HL-60/S4 treated with retinoic acid at 250 ng/mL for 4 days and 3 days (cell line): Measurements from ENCODE around the gene EZH1.
"Not testable (repeated sequence)": the region's sequence is repeated elsewhere in the genome, so short reads cannot be mapped to it uniquely, and the experiment has no call there.

Source experiments
- in situ Hi-C: fragments of 300-500 bp; cut with MboI; formaldehyde crosslinking; loops from 2 replicates; pipeline ENCODE4 v1.7.0; 2022; ENCODE audit warnings: low sequenced_read_pairs

EZH1 gene

DNA sequence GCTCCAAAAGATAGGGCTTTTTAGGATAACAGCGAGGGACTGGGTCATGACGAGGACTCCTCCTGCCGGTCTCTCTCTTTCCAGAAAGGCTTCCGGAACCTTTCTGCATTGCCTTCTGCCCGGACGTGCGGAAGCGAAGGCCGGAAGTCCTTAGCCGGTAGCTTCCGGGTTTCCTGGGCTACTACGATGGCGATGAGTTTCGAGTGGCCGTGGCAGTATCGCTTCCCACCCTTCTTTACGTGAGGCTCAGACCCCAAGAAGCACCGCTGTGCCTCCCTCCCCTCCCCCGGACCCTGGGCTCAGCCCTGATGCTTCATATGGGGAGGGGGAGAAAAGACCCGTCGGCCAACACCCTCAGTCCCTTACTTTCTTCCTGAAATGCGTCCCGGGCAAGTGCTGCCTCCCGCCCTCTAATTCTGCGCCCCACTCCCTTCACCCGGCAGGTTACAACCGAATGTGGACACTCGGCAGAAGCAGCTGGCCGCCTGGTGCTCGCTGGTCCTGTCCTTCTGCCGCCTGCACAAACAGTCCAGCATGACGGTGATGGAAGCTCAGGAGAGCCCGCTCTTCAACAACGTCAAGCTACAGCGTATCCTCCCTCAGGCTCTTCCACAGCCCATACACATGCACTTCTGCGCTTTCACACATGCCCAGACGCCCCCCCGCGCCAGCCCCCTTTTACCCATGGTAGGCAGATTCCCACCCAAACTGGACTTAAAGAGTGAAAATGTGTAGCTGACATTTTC is 28.6 kb upstream of the EZH1 start, which contains the start of gene VPS25:
Gene VPS25, plus strand, starts transcription at position 160 of the 746 bp plus-strand sequence. Its CDS starts 27 bp downstream, at position 187.
- in situ Hi-C loops = no loop called here

DNA sequence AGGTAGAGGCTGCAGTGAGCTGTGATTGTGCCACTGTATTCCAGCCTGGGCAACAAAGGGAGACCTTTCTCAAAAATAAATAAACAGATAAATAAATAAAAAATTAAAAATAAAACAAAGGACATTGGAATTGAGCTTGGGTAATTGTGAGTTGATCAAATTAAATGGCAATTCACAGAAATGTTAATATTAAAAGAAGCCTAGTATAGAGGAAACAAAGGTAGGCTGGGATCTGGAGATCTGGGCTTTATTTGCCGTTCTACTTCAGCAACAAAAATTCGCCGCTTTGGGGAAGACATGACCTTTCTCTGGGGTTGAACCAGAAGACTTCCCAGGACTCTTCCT is 28.1 kb upstream of the EZH1 start:
- in situ Hi-C loops = no loop called here

DNA sequence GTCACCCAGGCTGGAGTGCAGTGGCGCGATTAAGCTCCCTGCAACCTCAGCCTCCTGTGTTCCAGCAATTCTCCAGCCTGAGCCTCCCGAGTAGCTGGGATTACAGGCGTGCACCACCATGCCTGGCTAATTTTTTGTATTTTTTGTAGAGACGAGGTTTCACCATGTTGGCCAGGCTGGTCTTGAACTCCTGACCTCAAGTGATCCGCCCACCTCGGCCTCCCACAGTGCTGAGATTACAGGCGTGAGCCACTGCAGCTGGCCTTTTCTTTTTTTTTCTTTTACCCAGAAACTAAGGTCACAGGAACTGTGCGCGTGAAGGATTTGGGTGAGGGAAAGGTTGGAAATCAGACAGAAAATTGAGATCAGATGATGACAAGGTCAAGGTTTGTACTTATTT is 25.1 kb upstream of the EZH1 start:
- in situ Hi-C loops = not testable (repeated sequence)

DNA sequence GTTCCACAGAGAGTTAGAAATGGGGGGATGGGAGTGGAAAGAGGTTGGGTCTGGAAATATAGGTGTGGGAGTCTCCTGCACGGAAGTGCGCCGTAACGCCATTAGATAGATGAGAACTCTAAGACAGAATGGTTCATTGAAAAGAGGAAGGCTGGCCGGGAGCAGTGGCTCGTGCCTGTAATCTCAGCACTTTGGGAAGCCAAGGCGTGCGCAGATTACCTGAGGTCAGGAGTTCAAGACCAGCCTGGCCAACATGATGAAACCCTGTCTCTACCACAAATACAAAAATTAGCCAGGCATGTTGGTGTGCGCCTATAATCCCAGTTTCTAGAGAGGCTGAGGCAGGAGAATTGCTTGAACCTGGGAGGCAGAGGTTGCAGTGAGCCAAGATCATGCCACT is 23.2 kb upstream of the EZH1 start:
- in situ Hi-C loops = not testable (repeated sequence)

DNA sequence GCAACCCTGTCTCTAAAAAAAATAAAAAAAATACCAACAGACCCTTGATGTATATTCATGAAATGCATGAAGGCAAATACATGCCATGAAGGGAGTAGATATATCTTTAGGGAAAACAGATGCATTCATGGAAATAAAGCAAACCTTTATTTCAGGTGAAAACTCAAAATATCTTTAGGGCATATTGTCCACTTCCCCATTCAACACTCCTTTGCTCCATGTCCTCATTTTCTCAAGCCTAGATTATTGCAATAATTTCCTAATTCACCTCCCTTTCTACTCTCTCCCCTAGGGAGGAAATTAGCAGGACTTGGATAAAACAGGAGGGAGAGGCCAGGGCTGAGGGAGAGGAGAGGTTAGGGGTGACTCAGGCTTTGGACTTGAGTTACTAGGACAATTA is 22.7 kb upstream of the EZH1 start:
- in situ Hi-C loops = no loop called here

DNA sequence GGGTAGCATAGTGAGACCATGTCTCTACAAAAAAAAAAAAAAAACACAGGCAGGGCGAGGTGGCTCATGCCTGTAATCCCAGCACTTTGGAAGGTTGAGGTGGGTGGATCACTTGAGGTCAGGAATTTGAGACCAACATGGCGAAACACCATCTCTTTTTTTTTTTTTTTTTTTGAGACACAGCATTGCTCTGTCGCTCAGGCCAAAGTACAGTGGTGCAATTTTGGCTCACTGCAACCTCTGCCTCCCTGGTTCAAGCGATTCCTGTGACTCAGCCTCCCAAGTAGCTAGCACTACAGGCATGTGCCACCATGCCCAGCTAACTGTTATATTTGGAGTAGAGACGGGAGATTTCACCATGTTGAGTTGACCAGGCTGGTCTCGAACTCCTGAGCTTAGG is 21.3 kb upstream of the EZH1 start:
- in situ Hi-C loops = no loop called here

DNA sequence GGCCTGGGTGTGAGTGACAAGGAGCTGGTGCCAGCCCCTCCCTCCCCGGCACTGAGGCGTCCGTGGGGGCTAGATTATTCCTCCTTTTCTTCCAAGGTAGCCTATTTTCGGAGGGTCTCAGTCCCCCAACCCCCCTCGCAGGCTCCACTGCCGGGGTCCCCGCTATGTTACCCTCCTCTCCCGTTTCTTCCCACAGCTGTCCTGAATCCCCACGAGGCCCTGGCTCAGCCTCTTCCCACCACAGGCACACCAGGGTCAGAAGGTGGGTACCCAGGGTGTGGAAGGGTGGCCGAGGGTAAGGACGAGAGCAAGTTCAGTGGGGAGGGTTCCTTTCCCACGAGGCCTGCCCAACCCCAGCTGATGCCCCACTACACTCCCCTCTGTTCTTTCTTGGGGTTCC is 16.8 kb upstream of the EZH1 start:
- in situ Hi-C loops = no loop called here

DNA sequence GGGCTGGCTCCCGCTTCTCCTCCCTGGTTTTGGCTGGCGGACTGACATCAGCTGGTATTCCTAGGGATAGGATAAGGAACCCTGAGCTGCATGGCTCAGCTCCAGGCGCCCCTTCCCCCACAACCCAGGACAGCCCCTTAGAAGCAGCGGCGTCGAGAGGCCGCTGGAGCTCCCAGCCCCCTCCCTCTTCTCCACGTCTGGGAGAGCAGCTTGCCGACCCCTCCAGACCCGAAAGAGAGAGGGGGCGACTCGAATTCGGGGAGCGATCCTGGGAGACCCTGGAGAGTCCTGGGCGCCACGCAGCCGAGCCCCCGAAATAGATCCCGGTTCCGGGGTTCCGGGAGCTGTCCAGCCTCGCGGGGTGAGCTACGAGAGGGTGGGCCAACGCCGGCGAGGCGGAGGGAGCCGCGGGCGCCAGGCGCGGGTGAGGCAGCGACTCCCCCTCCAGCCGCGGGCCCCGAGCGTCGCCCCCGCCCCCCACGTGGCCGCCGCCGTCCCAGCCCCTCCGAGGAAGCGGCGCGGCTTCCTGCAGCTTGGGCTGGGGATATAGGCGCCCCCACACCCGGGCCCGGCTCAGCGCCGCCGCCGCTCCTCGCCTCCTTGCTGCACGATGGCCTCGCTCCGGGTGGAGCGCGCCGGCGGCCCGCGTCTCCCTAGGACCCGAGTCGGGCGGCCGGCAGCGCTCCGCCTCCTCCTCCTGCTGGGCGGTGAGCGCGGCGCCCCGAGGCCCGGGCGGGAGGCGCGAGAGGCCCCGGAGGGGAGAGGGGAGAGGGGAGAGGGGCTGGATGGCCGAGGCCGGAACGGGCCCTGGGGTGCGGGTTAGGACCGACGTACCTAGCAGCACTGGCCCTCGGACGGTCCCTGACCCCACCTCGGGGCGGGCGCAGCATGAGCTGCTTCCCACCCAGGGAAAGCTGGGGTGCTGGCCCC is 16.1 kb upstream of the EZH1 start, which contains the start of gene RAMP2:
Gene RAMP2, plus strand, starts transcription at position 576 of the 930 bp plus-strand sequence. Its CDS starts 35 bp downstream, at position 611.
- in situ Hi-C loops = no loop called here

DNA sequence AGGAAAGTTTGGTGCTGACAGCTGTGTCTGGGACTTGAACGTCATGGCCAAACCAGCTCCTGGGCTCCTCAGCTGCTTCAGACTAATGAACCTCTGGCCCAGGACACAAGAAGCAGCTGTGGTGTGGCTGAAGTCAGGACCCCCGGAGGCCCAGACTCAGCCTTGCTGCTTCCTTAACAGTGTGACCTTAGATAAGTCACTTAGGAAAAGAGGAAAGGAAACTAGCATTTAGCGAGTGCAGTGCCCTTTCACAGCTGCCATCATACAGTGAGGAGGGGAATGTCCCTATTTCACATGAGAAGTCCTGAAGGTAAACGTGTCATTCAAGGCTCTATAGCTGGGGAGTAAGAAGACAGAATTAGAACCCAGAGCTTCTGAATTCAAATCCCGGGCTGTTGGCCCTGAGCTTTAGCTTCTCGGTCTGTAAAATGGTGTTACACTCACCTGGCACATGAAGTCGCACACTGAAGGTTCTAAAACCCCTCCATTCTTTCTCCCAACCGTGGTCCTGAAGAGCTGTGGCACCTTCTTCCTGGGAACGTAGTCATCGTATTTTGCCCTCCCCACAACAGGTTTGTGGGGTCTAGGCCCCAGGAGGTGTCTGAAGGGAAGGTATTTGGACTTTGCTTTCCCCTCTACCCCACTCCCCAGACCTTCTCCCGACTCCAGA is 15.3 kb upstream of the EZH1 start:
- in situ Hi-C loops = no loop called here

DNA sequence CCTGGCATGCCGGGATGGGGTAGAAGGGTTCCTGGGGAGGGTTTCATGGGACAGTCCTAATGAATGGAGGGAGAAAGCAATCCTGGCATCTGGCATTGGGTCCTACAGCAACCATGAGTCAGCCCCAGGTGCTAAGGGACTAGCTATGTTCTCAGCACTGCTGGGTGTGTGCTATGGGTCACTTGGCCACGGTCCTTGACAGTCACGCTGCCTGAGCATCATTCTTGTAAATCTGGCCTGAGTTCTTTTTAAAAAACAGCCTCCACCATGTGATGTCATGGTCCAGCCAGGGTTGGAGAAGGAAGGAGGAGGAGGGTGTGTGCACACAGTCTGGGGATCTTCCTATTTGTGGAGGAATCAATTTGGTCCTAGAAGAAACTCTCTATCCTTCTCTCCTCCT is 9.9 kb upstream of the EZH1 start:
- in situ Hi-C loops = no loop called here

DNA sequence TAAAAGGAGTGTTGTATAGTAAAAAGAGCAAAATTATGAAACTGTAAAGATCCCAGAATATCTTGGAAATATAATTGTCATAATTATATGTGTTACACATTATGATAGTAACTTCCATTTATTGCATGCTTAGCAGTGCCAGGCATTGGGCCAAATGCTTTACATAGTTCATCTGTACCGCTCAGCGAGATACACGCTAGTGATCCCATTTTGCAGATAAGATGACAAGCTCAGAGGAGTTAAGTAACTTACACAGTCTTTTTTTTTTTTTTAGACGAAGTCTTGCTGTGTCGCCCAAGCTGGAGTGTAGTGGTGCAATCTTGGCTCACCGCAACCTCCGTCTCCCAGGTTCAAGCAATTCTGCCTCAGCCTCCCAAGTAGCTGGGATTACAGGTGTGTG is 6.8 kb upstream of the EZH1 start:
- in situ Hi-C loops = no loop called here

DNA sequence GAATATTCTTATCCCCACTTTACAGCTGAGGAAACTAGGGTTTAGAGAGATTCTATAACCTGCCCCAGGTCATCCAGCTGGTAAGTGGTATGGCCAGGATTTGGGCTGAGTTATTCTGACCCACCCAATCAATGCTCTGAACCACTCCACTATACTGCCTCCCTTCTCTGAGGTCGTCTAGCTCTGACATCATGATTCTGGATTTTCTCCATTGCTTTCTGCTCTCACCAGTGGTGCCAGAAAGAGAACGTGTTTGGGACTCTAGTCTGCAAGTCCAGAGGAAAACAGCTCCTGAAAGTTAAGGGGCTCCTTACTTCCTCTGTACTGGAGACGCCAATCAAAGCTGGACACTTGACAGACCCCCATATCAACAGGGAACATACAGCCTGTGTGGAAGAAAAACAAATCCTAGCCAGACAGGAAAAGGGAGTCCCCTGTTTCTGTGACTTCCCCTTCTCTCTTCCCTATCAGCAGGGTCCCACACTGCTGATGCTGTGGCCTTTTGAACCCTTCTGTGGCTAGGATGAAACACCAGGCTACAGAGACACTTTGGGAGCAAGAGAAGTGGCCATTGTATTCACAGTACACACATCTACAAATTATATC is 6.0 kb upstream of the EZH1 start:
- in situ Hi-C loops = no loop called here

DNA sequence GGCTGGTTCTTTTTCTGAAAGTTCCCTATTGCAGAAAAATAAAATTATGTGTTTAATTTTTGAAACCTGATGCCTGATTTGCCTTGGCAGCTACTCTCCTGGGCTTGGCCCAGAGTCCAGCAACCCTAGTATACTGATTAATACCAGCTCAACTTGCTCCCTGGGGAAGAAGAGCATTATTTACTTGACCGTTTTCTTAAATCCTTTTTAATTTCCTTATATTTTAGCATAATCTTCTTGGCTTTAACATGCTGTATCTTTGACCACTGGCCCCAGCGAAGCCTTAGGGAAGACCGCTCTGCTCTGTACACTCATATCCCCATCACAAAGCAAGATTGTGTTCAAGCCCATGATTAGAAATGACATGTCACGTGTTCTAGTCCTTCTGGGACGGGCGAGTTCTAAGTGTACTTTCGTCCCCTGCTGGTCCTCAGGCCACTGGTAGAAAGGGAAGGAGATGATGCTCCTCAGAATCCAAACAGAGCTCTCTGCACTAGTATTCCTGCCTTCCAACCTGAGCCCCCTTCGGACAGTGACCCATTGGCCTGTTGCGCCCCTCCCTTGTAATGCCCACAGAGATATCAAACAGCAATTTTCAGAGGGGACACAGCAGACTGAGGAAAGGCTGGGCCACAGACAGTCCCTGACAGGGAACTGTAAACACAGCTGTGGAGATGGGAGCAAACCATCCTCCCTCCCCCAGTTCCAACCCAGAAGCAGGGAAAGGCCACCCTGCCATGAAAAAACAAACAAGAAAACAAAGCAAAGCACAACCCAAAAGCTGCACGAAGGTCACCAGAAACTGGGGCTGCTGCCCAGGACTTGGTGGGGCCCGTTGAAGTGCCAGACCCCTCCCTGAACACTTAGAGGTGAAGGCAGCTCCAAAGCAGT is 4.3 kb upstream of the EZH1 start:
- in situ Hi-C loops = no loop called here

DNA sequence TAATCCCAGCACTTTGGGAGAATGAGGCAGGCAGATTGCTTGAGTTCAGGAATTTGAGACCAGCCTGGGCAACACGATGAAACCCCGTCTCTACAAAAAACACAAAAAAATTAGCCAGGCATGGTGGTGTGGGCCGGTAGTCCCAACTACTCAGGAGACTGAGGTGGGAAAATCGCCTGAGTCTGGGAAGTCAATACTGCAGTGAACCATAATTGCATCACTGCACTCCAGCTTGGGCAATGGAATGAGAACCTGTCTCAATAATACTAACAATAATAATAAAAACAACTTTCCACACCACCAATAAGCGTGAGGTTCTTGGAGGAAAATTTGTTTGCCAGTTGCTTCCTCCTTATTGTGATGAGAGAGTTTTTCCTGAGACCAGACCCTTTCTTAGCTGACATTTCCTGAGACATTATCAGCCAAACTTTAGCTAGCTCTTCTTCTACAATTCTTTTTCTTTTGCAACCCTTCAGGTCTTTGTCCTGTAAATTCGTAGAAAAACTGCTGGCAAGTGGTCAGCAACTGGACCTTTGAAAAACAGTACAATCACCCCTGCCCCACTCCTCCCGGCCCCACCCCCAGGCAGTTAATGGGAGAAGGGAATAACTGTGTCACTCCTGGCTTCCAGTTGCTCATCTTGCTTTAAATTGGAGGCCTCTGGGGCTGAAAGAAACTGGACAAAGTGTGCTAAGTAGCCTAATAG is 3.5 kb upstream of the EZH1 start:
- in situ Hi-C loops = no loop called here

DNA sequence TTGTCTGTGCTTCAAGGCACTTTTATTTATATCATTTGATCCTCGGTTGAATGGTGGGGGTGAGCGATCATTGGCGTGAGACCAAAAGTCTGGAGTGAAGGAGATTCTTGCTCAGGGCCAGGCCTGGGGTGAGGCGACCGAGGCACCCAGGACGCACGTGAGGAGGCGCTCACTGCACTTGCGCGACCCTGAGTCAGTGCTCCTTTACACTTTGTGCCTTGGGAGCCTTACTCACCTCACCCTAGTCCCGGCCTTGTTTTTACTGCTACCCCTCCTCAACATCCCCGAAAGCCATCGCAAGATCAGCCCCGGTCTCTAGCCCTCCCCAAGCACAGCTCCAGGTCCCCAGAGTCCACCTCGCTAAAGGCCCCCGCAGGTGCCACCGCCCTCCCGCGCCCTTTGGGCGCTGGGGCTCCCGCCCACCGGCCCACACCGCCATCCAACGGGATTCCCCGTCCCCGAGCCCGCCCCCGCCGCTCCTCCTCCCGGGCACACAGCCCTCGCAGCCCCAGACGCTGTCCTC is 496 bp downstream of the EZH1 start:
- in situ Hi-C loops = no loop called here

DNA sequence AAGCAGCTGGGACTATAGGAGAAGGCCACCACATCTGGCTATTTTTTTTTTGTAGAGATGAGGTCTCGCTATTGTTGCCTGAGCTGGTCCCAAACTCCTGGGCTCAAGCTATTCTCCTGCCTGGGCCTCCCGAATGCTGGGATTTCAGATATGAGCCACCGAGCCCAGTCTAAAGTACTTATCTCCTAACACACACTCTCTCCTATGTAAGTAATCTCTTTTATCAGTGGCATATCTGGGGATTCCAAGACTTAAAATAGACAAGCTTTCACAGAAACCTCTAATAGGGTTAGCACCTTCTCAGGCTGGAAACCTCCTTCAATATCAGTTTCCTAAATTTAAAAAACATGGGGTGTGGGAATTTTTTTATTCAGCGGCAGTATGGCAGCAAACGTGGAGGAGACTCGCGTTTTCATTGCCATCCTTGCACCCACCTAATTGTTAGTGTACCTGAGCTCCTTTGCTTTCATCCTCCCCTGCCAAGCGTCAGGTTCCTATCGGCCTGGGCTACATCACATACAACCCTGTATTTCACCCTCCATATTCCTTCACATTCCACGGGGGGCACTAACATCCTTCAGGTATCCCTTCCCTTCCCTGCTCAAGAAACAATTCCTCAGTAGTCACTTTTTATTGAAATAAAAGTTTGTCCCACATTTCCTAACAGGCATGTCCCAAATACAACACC is 1.1 kb downstream of the EZH1 start:
- in situ Hi-C loops = no loop called here

DNA sequence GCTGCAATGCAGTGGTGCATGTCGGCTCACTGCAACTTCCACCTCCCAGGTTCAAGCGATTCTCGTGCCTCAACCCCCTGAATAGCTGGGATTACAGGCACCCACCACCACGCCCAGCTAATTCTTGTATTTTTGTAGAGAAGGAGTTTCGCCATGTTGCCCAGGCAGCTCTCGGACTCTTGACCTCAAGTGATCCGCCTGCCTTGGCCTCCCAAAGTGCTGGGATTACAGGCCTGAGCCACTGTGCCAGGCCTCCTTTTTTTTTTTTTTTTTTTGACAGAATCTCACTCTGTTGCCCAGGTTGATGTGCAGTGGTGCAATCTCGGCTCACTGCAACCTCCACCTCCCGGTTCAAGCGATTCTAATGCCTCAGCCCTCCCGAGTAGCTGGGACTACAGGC is 1.9 kb downstream of the EZH1 start:
- in situ Hi-C loops = not testable (repeated sequence)

DNA sequence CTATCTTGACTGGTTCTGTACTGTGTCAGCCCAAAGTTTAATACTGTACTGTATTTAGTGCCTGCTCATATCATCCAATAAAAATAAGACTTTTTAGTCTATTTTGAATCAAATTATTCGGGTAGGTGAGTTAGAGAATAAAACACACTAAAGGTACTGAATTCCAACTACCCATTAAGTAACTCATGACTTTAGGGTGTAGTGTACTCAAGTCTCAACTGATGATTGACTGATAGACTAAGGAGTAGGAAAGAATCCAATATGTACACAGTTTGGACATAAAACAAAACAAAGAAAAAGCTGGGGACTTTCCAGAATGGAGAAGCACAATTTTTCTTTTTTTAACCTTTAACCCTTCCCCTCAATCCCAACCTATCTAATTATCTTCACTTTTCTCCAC is 4.1 kb downstream of the EZH1 start:
- in situ Hi-C loops = no loop called here

DNA sequence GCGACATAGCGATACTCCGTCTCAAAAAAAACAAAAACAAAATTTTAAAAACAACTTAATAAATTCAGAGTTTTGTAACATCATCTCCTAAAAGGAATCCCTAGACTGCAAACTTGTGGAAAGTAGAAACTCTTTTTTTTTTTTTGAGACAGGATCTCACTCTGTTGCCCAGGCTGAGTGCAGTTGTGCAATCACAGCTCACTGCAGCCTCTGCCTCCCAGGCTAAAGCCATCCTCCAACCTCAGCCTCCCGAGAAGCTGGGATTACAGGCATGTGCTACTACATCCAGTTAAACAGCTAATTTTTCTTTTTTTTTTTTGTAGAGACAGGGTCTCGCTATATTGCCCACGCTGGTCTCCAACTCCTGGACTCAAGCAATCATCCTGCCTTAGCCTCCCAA is 19.7 kb downstream of the EZH1 start:
- in situ Hi-C loops = no loop called here
